Gastrocnemius medialis (tissue), 4 donors: ENCODE results near the gene TUBG2. TPM values are rescaled to one million over a fixed set of nuclear protein-coding genes. Genes with fewer than 3 reads are reported as not detected.
"Not testable (repeated sequence)": the region's sequence is repeated elsewhere in the genome, so short reads cannot be mapped to it uniquely, and the experiment has no call there.

Source experiments
- ATAC-seq, 2 donors: fragments of 150-250 bp; one replicate each; pipeline ENCODE4 v1.9.1; 2016
- DNase-seq, 2 donors: peaks; one replicate each; pipeline ENCODE4 v3.0.0-alpha.2; 2019
- H3K27ac ChIP-seq, 4 donors: fragments of 200-600 bp; sonication (generic); 1 replicate in 1 of 4; 2 replicates in 3 of 4; pipeline ENCODE4 v1.5.1; 2016 to 2018; ENCODE audit warnings: mild to moderate bottlenecking in 2 of 4, moderate library complexity in 1 of 4
- H3K27me3 ChIP-seq, 3 donors: fragments of 200-600 bp; sonication (generic) in 2 of 3; 1 replicate in 1 of 3; 2 replicates in 2 of 3; pipeline versions ENCODE4 v1.5.1 to v1.6.0; 2016 to 2019; ENCODE audit warnings: mild to moderate bottlenecking in 1 of 3, moderate library complexity in 1 of 3
- H3K36me3 ChIP-seq, 2 donors: fragments of 200-600 bp; sonication (generic) in 1 of 2; one replicate each; pipeline ENCODE4 v1.5.1; 2017 to 2018
- H3K4me1 ChIP-seq, 2 donors: fragments of 200-600 bp; sonication (generic) in 1 of 2; one replicate each; pipeline ENCODE4 v1.5.1; 2016 to 2017; ENCODE audit warnings: mild to moderate bottlenecking in 2 of 2
- H3K4me3 ChIP-seq, 4 donors: fragments of 200-600 bp; sonication (generic) in 3 of 4; 1 replicate in 1 of 4; 2 replicates in 3 of 4; pipeline ENCODE4 v1.5.1; 2016 to 2019; ENCODE audit warnings: mild to moderate bottlenecking in 2 of 4
- H3K9me3 ChIP-seq, 3 donors: fragments of 200-600 bp; sonication (generic) in 2 of 3; 1 replicate in 1 of 3; 2 replicates in 2 of 3; pipeline ENCODE4 v1.5.1; 2016 to 2019
- POLR2A ChIP-seq, 2 donors: fragments of 450-650 bp; IDR thresholded peaks; one replicate each; pipeline ENCODE4 v1.6.1; 2017; ENCODE audit warnings: antibody characterized with exemption in 2 of 2, mild to moderate bottlenecking in 2 of 2, moderate library complexity in 2 of 2
- in situ Hi-C, 4 donors: fragments of 200-750 bp; cut with MboI; loops; one replicate each; pipeline versions ENCODE4 v1.15.0 to v1.8.0; 2017; ENCODE audit warnings: low sequenced_read_pairs in 4 of 4
- intact Hi-C: fragments of 100-400 bp; cut with DNase I; formaldehyde crosslinking; loops from one replicate; pipeline ENCODE4 v1.15.1; 2023; ENCODE audit warnings: low total_unique reads
- total RNA-seq, 4 donors: library from RNA; depleted of rRNA; stranded (reverse); fragments of >200 nt; gene quantifications; one replicate each; pipeline versions ENCODE4 v1.1.0 to v1.2.3, GENCODE V29; 2016
- TF ChIP-seq, protein P1 (sequence below), 5 experiments: fragments of 450-650 bp in 3 of 5; fragments of 200-600 bp in 2 of 5; sonication (generic) in 2 of 5; IDR thresholded peaks in 4 of 5; conservative IDR thresholded peaks in 1 of 5; 1 replicate in 4 of 5; 2 replicates in 1 of 5; pipeline ENCODE4 v1.5.1; 2016 to 2019; ENCODE audit warnings: antibody characterized with exemption in 5 of 5, mild to moderate bottlenecking in 3 of 5, moderate library complexity in 3 of 5

The TUBG2 gene
- total RNA-seq, 4 donors from 2014 or later: 3.9 to 5.2 (median 4.2) TPM

DNA sequence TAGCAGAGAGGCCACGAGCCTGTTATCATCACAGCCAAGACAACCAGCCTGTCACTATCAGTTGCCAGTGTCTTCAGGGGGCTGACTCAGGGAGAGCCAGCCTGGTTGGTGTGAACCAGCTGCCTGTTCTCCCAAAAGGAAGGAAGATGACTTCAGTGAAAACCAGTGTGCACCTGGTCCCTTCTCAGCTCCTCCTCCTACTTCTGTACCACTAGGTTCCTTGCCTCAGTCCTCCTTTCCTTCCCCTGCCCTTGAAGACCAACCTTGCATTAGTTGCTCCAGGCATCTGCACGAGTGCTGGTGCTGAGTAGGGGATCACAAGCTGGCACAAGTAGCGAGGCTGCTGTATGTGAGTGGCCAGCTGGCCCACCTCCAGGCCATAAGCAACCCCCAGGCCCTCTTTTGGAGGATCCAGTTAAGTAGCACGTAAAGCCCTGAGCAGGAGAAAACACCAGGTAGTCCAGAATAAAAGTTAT, 41.1 kb upstream of the TUBG2 start:
- no peak for TF ChIP-seq POLR2A (IDR thresholded peaks at IDR 0.05)
- TF ChIP-seq, protein P1, sequence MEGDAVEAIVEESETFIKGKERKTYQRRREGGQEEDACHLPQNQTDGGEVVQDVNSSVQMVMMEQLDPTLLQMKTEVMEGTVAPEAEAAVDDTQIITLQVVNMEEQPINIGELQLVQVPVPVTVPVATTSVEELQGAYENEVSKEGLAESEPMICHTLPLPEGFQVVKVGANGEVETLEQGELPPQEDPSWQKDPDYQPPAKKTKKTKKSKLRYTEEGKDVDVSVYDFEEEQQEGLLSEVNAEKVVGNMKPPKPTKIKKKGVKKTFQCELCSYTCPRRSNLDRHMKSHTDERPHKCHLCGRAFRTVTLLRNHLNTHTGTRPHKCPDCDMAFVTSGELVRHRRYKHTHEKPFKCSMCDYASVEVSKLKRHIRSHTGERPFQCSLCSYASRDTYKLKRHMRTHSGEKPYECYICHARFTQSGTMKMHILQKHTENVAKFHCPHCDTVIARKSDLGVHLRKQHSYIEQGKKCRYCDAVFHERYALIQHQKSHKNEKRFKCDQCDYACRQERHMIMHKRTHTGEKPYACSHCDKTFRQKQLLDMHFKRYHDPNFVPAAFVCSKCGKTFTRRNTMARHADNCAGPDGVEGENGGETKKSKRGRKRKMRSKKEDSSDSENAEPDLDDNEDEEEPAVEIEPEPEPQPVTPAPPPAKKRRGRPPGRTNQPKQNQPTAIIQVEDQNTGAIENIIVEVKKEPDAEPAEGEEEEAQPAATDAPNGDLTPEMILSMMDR (IDR thresholded peaks at IDR 0.05 in 4 of 5, conservative IDR thresholded peaks at IDR 0.05 in 1 of 5): no peak
- peaks cover 0 to 31% of the 10 kb centered on the region in 2 donors for H3K36me3 ChIP-seq
- ATAC-seq: peak; percentile 31 to 48
- no peaks in the 10 kb centered on the region for H3K27me3 ChIP-seq
- peaks cover 26 to 31% of the 10 kb centered on the region in 2 donors for H3K4me1 ChIP-seq
- peak overlapping the region in 2 of 4 donors; percentile 2 to 30 for H3K4me3 ChIP-seq
- peak overlapping the region; percentile 86 to 97 (median 91) for H3K27ac ChIP-seq
- in situ Hi-C loops (loop anchor here in 2 of 4 donors (10.0 kb wide), 2 partner anchors 47 to 57 kb away; partner anchors contain the start of gene PLEKHH3 (in 1 of the 2)), intact Hi-C loops (loop anchor here (2.0 kb wide), 2 partner anchors 49 to 59 kb away; partner anchors contain the start of gene PLEKHH3)
- peak in 1 of 2 donors; percentile 45 for DNase-seq
- no peaks in the 10 kb centered on the region for H3K9me3 ChIP-seq

DNA sequence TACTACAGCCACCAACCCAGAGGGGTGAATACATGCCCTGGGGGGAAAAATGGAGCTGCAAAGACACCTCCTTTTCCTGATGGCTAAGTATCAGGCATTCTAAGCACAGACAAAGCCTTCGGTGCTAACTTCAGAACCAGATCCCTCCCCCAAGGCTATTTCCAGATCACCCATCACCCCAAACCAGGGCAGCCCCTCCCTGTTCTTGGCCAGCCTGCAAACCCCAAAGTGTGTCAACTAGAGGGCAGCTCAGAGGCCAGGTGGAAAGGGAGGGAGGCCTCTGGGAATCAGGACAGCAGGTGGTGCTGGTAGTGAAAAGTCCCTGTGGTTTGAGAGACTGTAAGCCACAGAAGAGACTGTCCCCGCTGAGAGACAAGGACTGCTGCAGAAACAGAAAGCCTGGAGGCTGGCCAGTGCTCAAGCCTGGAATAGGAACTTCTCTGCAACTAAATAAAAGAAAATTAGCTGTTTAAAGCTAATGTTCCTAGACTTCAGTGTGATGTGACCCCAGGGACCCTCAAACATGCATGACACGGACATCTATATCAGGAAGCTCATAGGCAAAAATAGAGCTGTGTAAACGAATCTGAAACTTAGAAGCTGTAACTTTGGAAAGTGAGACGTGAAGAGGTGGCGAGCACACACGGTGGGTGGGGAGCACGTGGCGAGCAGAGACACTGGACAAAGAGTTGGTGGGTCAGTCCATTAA, 40.5 kb upstream of the TUBG2 start:
- H3K4me3 ChIP-seq: peak overlapping the region in 3 of 4 donors; percentile 2 to 30 (median 29)
- ATAC-seq (peak; percentile 97), DNase-seq (peak; percentile 92 to 97)
- in situ Hi-C loops: loop anchor here in 2 of 4 donors (10.0 kb wide), 2 partner anchors 46 to 56 kb away; partner anchors contain the start of gene PLEKHH3 (in 1 of the 2)
- intact Hi-C loops: loop anchor here (2.0 kb wide), 2 partner anchors 48 to 58 kb away; partner anchors contain the start of gene PLEKHH3
- no peaks in the 10 kb centered on the region for H3K9me3 ChIP-seq
- peak overlapping the region; percentile 86 to 97 (median 91) for H3K27ac ChIP-seq
- peaks cover 26 to 31% of the 10 kb centered on the region in 2 donors for H3K4me1 ChIP-seq
- no peaks in the 10 kb centered on the region for H3K27me3 ChIP-seq
- H3K36me3 ChIP-seq: peaks cover 0 to 25% of the 10 kb centered on the region in 2 donors
- peak in 1 of 2 donors; percentile 9 for TF ChIP-seq POLR2A (IDR thresholded peaks at IDR 0.05)
- TF ChIP-seq, protein P1 (IDR thresholded peaks at IDR 0.05 in 4 of 5, conservative IDR thresholded peaks at IDR 0.05 in 1 of 5): peak; percentile 18 to 40 (median 24)

DNA sequence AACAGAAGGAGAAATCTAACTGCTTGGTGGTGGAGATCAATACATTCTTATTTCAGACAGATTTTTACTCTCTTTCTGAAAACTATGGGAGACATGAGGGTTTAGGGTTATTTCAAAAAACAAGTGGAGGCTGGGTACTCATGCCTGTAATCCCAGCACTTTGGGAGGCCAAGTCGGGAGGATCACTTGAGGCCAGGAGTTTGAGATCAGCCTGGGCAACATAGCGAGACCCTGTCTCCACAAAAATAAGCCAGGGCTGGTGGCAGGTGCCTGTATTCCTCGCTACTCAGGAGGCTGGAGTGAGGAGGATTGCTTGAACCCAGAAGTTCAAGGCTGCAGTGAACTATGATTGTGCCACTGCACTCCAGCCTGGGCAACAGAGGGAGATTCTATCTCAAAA, 37.1 kb upstream of the TUBG2 start:
- in situ Hi-C loops, intact Hi-C loops: not testable (repeated sequence)

GRCh38 chr17:42623271-42623670, 35.8 kb upstream of the TUBG2 start:
- Histone ChIP-seq H3K4me1 (peaks cover 13 to 16% of the 10 kb centered on the region in 2 donors), H3K27ac (peak overlapping the region; percentile 67 to 81 (median 76)), H3K4me3 (no peak overlapping the region), H3K9me3 (no peaks in the 10 kb centered on the region), H3K36me3 (no peaks in the 10 kb centered on the region), H3K27me3 (no peaks in the 10 kb centered on the region)
- in situ Hi-C loops (no loop called here), intact Hi-C loops (no loop called here)
- TF ChIP-seq, protein P1 (IDR thresholded peaks at IDR 0.05 in 4 of 5, conservative IDR thresholded peaks at IDR 0.05 in 1 of 5): no peak
- TF ChIP-seq POLR2A (IDR thresholded peaks at IDR 0.05): no peak
- DNase-seq: no peak
- no peak for ATAC-seq

More for the DNA sequence above, 37.1 kb upstream of the TUBG2 start:
- ATAC-seq, DNase-seq, H3K27me3 ChIP-seq, H3K9me3 ChIP-seq, H3K4me3 ChIP-seq, H3K36me3 ChIP-seq: not testable (repeated sequence)
- Histone ChIP-seq H3K4me1 (peaks cover 26 to 27% of the 10 kb centered on the region in 2 donors), H3K27ac (peak overlapping the region in 3 of 4 donors; percentile 5 to 80 (median 29))
